ENCODE data around the gene ARL3. TPM values are rescaled to one million over a fixed set of nuclear protein-coding genes. Genes with fewer than 3 reads are reported as not detected.
"Not testable (repeated sequence)": the region's sequence is repeated elsewhere in the genome, so short reads cannot be mapped to it uniquely, and the experiment has no call there.

Gene ARL3
- total RNA-seq, 1 donor from 2014 or later, result 6.2 TPM

DNA sequence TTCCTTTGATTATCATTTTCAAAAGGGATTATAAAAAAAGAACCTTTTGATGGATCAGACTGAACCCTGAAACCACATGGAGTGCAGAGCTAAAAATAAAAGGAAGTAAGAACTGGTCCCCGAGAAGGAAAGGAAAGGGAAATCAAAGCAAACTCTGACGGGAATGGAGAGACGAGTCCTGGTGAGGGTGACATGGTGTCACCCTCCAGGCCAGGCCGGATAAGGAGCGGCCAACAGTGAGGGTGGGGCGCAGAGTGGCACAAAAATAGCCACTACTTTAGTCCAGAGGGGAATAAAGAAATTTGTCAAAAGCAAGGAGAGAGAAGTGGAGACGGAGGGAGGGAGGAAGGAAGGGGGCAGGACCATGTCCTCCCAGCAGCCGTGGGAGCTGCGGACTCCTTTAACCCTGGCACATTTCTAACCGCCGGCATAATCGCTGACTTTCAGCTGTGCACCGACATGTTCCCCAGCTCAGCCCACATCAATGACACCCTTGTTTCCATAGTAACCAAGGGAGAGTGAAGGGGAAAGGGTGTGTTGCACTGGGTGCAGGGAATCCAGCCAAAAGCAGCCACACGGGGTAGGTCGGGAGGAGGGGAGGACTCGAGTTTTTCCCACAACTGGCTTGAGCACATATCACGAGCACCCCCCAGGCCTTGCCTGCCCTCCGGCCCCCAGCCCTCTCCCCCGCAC is 40.2 kb downstream of the ARL3 start:
- peak; percentile 94 for DNase-seq (ENCODE audit: low read depth)

DNA sequence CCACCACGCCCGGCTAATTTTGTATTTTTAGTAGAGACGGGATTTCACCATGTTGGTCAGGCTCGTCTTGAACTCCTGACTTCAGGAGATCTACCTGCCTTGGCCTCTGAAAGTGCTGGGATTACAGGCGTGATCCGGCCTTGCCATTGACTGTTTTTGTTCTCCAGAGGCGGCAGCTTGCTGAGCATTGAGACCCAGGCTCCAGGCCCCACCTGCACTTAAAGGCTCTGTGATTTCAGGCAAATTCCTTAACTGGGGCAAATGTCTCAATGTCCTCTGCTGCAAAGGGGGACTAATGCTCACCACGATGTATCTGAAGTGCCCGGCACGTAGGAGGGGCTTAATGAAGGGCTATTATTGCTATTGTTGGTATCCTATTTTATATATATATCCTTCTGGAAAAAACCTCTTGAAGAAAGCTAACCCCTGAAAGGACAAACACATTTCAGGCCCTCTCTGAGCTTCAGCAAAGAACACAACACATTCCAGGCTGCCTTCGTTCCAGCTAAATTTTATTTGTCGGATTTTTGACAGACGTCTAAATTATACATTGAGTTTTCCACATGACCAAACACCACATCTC is 40.9 kb downstream of the ARL3 start:
- no peak for DNase-seq (ENCODE audit: low read depth)

DNA sequence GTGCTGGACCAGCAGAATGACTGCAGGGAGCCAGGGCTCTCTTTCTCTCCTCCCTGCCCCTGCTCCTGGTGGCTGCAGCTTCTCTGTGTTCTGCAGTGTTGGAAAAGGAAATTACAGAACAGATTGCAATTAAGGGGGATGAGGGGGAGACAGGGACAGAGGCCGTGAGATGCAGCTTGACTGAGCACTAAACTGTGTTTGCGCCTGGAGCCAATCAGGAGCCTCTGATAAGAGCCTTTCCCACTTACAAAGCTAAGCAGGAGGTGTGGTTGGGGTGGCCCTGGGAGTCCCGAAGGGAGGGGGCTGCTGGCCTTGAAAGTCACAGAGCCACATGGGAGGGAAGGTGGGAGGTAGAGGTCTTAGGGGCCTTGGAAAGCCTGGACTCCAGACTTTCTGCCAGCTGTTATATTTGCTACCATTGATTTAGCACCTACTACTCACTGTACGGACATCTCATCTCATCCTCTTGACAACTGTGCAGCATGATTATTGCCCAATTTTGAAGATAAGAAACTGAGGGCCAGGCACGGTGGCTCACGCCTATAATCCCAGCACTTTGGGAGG is 43.2 kb downstream of the ARL3 start:
- DNase-seq (ENCODE audit: low read depth), result no peak

DNA sequence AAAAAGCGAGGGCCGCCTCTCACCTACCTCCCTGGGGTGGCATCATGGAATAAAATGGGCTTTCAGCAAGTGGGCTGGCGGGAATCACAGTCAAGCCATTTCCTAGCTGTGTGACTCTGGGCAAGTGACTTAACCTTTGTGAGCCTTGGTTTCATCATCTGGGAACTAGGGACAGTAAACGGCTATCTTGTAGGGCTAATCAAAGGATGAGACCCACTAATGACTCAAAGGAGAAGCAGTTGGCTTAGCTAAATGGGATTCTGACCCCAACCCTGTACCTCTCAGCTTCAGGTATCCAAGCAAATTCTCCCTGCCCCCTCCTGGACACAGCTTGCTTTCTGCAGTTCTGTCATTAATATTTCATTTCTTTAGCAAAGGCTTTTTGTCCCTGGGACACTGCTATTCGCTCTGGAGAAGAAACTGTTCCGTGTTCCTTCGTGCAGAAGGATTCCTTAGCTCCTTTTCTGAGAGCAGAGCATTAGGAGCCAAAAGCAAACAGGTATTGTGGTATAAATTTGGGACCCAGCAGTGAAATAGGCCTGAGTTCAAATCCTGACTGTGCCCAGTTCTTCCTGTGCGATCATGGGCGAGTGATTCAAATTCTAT is 44.0 kb downstream of the ARL3 start:
- no peak for DNase-seq (ENCODE audit: low read depth)

DNA sequence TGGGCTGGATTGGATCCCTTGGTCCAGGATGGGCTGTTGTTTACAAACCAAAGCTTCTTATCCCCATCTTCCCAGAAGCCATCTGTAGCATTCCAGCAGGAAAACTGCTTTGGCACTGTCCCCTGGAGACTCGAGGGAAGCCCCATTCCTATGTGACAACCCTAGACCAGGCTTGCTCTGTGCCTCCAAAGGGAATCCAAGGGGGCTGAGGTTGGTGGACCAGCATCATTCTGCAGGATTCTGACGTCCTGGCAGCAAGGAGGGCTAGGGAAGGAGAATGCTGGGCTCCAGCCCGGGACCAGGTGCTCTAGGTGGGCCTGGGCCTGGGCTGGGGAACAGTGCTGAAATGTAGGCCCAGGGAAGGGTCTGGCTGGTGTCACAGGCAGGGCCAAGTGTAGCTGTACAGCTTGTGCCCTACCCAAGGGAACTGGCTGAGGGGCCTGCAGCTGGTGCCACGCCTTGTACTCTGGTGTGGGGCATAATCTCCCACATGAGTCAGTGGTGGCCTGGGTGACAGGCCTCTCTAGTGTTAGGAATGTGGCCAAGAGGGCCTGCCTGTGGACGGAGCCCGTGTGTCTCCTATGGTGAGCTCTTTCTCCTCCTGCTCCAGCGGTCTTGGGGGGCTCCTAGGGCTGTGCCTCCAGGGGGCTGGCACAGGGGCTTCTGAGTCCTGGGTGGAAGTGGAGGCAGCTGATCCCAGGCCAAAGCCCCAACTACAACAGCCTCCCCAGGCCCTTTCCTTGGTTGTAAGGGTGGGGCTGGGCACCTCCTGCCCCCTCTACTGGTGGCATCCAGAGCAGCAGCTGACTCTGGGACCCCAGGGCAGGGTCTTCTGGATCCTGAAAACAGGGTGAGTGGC is 44.8 kb downstream of the ARL3 start:
- peak; percentile 95 for DNase-seq (ENCODE audit: low read depth)

DNA sequence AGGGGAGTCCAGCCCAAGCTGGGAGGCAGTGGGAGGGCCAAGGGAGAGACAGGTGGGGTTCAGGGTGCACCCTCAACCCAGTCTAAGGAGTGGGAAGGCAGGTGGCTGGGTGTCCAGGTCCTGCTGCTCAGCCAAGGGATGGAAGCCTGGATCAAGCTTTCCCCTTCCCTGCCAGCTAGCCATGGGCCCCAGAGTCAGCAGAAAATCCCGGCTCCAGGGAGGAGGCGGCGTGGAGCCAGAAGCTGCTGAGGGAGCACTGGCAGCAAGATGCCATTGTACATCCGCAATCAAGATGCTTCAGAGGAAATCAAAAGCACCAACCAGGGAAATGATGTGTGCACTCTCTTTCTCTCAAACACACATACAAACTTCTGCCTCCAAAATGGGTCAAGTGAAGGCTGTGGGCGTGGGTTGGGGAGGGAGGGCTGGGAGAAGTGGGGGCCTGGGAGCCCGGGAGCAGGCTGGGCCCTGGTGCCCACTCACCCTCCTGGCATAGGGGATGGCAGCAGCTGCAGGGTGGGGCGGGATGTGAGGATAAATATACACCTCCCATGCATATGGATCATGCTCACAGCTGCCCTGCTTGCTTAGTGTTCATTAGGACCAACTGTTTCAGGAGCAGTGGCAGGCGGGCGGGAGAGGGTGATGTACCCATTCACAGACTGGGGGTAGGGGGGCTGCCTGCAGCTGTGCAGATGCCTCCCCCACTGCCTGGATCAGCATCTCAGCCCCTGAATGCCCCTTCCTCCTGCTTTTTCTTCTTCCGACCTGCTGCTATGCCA is 45.7 kb downstream of the ARL3 start:
- DNase-seq (ENCODE audit: low read depth), result peak; percentile 86

DNA sequence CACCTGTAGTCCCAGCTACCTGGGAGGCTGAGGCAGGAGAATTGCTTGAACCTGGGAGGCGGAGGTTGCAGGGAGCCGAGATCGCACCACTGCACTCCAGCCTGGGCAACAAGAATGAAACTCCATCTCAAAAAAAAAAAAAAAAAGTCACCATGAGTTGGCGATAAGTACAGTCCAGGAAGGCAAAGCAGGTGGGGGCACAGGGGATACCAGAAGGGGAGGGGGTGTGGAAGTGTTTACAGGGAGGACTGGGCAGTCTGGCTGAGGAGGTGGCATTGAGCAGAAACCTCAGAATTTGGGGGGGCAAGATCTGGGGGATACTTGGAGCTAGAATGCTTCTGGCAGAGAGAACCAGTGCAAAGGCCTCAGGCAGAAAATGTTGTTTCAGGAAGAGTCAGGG is 46.8 kb downstream of the ARL3 start:
- not testable (repeated sequence) for DNase-seq (ENCODE audit: low read depth)

DNA sequence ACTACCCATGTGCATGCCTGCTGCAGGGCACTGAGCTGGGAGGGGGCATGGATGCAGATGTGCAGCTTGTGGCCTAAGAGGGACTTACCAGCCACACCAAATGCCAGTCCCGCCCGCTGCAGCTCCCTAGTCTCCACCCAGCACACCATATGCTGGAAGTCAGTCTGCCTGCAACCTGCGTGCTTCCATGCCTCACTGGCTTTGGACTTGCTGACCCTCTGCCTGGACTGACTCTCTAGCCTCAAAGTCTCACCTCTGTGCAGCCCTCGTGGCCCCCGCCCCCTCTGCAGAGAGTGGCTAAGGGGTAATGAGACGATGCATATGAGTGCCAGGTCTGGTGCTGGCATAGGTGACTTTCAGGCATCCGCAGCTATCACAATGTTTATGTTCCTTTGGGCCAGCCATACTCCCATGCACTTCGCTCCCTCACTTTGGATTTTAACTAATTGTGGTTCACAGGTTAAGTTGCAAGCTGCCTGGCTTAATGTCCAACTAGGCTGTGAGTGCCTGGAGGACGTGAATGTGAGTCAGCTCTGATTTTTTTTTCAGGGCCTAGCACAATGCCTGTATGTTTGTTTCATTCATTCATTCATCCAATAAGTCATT is 48.2 kb downstream of the ARL3 start:
- peak; percentile 54 for DNase-seq (ENCODE audit: low read depth)

DNA sequence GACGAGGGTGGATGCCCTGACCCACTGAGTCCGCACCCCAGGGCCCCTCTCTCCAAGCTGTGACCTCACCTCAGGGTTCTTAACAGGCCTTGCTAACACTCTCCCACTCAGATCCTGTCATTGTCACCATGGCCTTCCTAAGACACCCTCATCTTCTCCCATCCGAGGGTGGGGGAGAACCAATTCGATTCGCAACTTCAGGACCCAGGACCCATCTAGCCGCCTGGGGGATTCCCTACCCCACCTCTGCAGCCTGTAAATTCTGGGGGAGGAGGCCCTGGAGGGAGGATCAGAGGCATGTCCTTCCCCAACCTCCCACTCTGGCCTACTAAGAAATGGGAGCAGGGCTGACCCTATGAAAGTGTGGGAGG is 52.6 kb downstream of the ARL3 start:
- no peak for DNase-seq (ENCODE audit: low read depth)

DNA sequence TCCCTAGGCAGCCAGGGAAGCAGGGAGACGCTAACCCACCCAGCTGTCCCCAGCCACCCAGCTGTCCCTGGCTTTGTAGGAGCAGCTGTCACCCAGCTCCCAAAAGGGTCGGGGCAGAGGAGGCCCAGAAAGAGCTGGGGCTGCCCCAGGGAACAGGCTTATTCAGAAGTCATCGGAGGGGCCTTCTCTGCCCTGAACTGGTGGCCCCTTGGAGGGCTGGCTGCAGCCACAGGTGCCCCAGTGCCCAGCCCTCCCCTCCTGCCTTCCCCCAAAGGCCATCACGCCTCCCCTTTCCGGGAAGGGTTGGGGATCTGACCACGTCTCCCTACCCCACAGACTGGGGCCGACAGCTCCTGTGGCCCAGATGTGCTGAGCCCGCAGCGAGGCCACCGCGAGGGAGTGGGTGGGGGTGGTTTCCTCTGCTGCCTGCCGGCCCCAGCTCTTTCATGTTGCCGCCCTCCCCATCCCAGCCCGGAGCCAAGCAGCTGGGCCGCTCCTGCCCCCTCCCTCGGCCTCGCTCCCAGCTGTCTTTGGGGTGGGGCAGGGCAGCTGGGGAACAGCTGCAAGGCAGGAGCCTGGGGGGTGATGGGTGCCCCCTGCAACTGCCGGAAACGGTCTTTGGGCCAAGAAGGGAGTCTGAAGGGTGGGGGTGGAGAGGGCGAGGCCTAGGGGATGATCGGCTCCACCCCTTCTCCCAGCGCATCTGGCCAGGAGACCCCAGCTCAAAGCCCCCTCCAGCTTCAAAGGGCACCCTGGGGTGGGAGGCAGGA is 53.1 kb downstream of the ARL3 start:
- DNase-seq (ENCODE audit: low read depth), result peak; percentile 96

DNA sequence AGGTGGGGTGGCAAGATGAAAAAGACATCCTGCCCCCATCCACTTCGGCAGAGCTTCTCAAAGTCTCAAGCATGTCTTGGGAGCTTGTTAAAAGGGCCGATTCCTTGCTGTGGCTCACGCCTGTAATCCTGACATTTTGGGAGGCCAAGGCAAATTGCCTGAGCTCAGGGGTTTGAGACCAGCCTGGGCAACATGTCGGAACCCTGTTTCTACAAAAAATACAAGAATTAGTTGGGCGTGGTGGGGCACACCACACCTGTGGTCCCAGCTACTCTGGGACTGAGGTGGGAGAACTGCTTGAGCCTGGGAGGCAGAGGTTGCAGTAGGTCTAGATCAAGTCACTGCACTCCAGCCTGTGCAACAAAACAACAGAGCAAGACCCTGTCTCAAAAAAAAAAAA is 55.4 kb downstream of the ARL3 start:
- no peak for DNase-seq (ENCODE audit: low read depth)

DNA sequence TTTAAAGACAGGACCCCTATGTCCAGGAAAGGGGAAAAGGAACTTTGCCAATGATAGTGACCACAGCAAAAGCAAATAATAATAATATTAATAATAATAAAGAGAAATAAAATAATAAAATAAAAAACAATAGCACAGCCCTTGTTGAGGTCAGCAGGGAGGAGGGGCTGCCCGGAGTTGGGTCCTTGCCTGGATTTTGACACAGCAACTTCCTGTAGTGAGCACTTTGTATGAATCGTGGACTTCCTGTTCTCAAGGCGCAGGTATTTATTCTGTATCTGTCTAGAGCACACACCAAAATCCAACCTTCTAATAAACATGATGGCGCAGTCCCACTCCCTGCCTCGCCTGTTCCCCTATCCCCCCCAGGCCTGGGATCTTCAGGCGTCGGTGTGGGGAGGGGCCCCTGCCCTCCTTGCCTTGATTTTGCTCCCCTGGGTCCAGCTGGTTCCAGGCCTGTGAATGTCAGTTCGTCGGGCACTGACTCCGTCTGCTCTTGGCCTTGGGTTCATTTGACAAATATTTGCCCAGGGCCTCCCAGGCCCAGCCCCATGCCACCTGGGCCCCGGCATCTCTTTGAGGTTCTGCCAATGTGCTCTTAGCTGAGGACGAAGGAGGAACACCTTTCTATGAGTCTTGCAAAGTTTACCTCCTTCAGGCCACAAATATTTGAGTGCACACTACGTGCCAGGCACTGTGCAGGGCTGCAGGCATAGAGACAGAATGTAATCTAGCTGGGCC is 56.0 kb downstream of the ARL3 start:
- no peak for DNase-seq (ENCODE audit: low read depth)

DNA sequence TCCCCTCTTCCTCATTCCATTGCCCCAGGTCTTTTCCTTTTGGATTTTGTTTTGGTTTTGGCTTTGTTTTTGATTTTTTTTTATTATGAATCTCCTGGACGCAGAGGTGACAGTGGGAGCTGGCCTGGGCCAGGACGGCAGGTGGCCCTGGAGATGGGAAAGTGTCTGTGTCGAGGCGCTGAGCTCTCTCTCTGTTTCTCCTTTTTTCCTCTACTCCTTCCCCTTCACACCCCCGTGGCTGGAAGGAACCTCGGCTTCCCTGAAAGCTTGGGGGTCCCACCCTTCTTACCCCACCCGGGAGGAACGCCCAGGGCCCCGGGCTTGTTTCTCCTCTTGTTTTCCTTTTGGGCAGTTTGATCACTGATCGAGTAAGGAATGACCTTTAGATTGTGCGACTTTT is 56.7 kb downstream of the ARL3 start:
- no peak for DNase-seq (ENCODE audit: low read depth)

DNA sequence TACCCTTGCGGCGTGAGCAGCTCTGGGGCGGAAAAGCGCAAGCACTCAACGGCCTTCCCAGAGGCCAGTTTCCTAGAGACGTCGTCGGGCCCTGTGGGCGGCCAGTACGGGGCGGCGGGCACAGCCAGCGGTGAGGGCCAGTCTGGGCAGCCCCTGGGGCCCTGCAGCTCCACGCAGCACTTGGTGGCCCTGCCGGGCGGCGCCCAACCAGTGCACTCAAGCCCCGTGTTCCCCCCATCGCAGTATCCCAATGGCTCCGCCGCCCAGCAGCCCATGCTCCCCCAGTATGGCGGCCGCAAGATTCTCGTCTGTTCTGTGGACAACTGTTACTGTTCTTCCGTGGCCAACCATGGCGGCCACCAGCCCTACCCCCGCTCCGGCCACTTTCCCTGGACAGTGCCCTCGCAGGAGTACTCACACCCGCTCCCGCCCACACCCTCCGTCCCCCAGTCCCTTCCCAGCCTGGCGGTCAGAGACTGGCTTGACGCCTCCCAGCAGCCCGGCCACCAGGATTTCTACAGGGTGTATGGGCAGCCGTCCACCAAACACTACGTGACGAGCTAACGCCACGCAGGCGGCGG is 57.3 kb downstream of the ARL3 start:
- DNase-seq (ENCODE audit: low read depth), result no peak

DNA sequence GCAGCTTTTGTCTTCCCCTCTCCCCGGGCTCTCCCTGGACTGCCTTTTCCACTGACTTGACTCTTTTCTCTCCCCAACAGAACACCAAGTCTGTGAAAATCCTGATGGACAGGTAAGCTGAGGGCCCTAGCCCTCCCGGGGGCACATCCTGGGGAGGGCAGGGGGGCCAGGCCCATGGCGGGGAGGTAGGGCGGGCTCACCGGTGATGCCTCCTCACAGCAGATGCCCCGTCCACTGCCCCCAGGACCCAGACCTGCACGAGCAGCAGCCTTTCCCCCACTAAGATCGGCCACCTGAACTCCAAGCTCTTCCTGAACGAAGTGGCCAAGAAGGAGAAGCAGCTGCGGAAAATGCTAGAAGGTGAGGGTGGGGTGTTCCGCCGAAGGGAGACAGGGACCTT is 58.2 kb downstream of the ARL3 start:
- no peak for DNase-seq (ENCODE audit: low read depth)

DNA sequence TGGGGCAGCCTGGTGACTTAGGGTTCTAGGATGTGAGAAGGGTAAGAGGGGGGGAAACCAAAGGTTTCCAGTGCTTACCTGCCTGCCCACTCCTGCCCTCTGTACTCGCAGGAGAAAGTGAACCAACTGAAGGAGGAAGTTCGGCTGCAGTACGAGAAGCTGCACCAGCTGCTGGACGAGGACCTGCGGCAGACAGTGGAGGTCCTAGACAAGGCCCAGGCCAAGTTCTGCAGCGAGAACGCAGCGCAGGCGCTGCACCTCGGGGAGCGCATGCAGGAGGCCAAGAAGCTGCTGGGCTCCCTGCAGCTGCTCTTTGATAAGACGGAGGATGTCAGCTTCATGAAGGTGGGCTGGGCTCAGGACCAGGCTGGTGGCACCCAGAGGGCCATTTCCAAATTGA is 59.2 kb downstream of the ARL3 start:
- DNase-seq (ENCODE audit: low read depth), result no peak

DNA sequence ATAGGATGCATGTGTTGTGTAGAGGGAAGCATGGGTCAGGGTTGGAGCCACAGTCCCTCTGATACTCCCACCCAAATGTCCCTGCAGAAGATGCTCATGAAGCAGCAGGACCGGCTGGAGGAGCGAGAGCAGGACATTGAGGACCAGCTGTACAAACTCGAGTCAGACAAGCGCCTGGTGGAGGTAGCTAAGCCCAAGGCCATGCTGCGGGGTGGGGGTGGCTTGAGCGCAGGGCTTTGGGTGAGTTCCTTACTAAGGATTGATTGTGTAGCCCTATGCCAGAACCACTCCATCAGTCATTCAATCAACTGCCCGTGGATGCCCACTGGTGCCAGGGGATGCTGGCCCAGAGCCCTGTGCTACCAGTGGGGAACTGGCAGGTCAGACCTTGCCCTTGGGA is 59.6 kb downstream of the ARL3 start:
- DNase-seq (ENCODE audit: low read depth), result no peak

DNA sequence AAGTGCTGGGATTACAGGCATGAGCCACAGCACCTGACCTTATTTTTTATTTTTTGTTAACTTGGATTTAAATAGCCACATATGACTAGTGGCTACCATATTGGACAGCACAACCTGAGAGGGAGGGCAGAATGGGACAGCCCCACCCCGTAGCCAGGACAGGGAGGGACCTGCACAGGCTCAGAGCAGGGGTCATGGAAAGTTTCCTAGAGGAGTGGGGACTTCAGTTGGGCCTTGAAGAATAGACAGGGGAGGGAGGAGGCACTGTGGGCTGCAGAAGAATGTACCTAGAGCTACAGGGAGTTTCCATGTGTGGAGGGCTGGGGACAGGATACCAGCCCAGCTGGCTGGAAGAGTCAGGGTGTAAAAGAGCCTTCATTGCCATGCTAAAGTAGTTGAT is 61.1 kb downstream of the ARL3 start:
- DNase-seq (ENCODE audit: low read depth), result no peak

All from myocyte (in vitro differentiated cells).